Ovary (tissue), 9 donors: ENCODE data around the gene BIRC6. TPM values are rescaled to one million over a fixed set of nuclear protein-coding genes. Genes with fewer than 3 reads are reported as not detected.

ENCODE experiments used
- DNase-seq, 5 donors: peaks; one replicate each; pipeline ENCODE4 v3.0.0-alpha.2; 2019 to 2020
- H3K27ac ChIP-seq, 2 donors: fragments of 200-600 bp; one replicate each; pipeline versions ENCODE4 v1.5.1 to v1.8.0; 2019 to 2022
- H3K27me3 ChIP-seq: fragments of 200-600 bp; one replicate; pipeline ENCODE4 v1.8.0; 2022
- H3K36me3 ChIP-seq: fragments of 200-600 bp; sonication (generic); one replicate; pipeline ENCODE4 v1.5.1; 2019
- H3K4me1 ChIP-seq: one replicate; pipeline ENCODE4 v1.8.1; 2013; ENCODE audit warnings: mild to moderate bottlenecking, moderate library complexity; ENCODE audit not compliant: insufficient read depth
- H3K4me3 ChIP-seq: fragments of 200-600 bp; sonication (generic); one replicate; pipeline ENCODE4 v1.5.1; 2017
- H3K9me3 ChIP-seq, 2 donors: fragments of 200-600 bp in 1 of 2; sonication (generic) in 1 of 2; one replicate each; pipeline versions ENCODE4 v1.5.1 to v1.8.1; 2013 to 2019; ENCODE audit warnings: mild to moderate bottlenecking in 1 of 2, moderate library complexity in 1 of 2
- EP300 ChIP-seq: sonication (generic); formaldehyde crosslinking; IDR thresholded peaks from one replicate; pipeline ENCODE4 v1.6.1; 2017; ENCODE audit warnings: antibody characterized with exemption
- POLR2A ChIP-seq: fragments of 450-650 bp; IDR thresholded peaks from one replicate; pipeline ENCODE4 v1.6.1; 2017; ENCODE audit warnings: antibody characterized with exemption, mild to moderate bottlenecking, moderate library complexity
- WGBS, 3 donors: extraction: QIAGEN DNeasy Blood & Tissue Kit in 1 of 3; methylation state at CpG; one replicate each; pipeline versions ENCODE4 v1.1.5 to v1.1.7; 2013 to 2017; 5-methylcytosine and 5-hydroxymethylcytosine counted together
- intact Hi-C, 4 donors: fragments of 100-400 bp; cut with DNase I; formaldehyde crosslinking; loops; one replicate each; pipeline versions ENCODE4 v1.11.0 to v1.15.1; 2022 to 2023
- polyA plus RNA-seq, 2 donors: library from polyadenylated mRNA; stranded (reverse); fragments of 200-250 nt in 1 of 2; fragments of 350-450 nt in 1 of 2; fragmentation: Illumina TruSeq in 1 of 2; extraction: RNeasy Lipid Tissue Mini Kit (QIAGEN cat#74804) in 1 of 2; gene quantifications; one replicate each; pipeline ENCODE4 v1.2.3, GENCODE V29; 2013 to 2014
- total RNA-seq, 7 donors: library from RNA; depleted of rRNA in 2 of 7; stranded (reverse); fragments of >200 nt in 2 of 7; fragmentation: NEBNext Ultra II Directional in 3 of 7; extraction: Animal tissue kit (Norgen Biotek cat#: 25700) in 3 of 7; gene quantifications; one replicate each; pipeline versions ENCODE4 v1.1.0 to v1.2.4, GENCODE V29; 2016 to 2023
- TF ChIP-seq, protein P1 (sequence below), 3 donors: fragments of 450-650 bp in 2 of 3; fragments of 200-600 bp in 1 of 3; IDR thresholded peaks; one replicate each; pipeline versions ENCODE4 v1.5.1 to v1.8.0; 2016 to 2022; ENCODE audit warnings: antibody characterized with exemption in 3 of 3, mild to moderate bottlenecking in 1 of 3
- donor health status: DM: no; HTN: no; CAD: no; lungs with moderate emphysema.
- donor health status: DM: no; HTN: no; CAD: no.
- donor health status: Bipolar disorder and iron deficiency.
- donor health status: DM: yes; HTN: yes; CAD: no.
- donor health status: DM: no; HTN: no; CAD: no.
- donor health status: DM: yes; HTN: yes; CAD: no.

The BIRC6 gene
- total and polyA plus RNA-seq, 9 donors, result 24.0 to 125 (median 92.2) TPM

DNA sequence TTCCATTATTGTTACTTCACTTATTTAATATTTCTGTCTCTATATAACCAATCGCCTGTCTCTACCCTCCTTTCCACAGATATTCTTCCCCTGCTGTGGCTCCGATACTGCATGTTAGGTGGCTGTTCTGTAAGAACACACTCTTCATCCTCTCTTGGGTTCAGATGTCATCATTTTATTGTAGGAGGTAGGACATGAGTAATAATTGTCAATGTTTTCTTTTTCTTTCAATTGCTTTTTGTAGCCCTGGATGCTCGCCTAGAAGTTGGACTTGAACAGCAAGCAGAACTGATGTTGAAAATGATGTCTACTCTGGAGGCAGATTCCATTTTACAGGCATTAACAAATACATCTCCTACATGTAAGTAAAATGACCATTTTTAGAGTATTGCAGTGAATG lies 128.6 kb downstream of the BIRC6 start:
- Histone ChIP-seq H3K4me3 (no peak overlapping the region), H3K27me3 (no peaks in the 10 kb centered on the region), H3K36me3 (no peaks in the 10 kb centered on the region), H3K9me3 (no peaks in the 10 kb centered on the region), H3K4me1 (no peaks in the 10 kb centered on the region), H3K27ac (no peak overlapping the region)
- TF ChIP-seq POLR2A, result no peak
- TF ChIP-seq, protein P1, sequence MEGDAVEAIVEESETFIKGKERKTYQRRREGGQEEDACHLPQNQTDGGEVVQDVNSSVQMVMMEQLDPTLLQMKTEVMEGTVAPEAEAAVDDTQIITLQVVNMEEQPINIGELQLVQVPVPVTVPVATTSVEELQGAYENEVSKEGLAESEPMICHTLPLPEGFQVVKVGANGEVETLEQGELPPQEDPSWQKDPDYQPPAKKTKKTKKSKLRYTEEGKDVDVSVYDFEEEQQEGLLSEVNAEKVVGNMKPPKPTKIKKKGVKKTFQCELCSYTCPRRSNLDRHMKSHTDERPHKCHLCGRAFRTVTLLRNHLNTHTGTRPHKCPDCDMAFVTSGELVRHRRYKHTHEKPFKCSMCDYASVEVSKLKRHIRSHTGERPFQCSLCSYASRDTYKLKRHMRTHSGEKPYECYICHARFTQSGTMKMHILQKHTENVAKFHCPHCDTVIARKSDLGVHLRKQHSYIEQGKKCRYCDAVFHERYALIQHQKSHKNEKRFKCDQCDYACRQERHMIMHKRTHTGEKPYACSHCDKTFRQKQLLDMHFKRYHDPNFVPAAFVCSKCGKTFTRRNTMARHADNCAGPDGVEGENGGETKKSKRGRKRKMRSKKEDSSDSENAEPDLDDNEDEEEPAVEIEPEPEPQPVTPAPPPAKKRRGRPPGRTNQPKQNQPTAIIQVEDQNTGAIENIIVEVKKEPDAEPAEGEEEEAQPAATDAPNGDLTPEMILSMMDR (IDR thresholded peaks at IDR 0.05), result no peak
- no peak for TF ChIP-seq EP300
- no peak for DNase-seq
- WGBS, 3 donors, result 93 to 96% (median 95%) methylated on average over 3 of the region's 3 CpGs
- intact Hi-C loops, result no loop called here

DNA sequence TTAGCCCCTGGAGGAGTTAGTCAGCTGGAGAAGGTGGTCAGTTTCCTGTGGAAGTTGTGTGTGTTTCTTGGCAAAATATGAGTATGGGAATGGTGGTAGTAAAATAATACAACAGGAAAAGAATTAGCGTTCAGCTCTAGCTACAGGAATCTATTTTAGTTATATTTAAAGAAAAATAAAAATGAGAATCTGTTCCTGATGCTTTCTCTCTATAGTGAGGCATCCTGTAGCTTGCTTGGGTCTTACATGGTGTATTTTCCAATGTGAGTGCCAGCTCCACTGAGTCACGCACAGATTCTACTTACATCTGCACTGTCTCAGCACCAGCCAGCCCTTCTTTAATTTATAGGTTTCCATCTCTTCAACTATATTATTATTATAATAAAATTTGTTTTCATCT lies 132.2 kb downstream of the BIRC6 start:
- H3K27ac ChIP-seq, result no peak overlapping the region
- H3K27me3 ChIP-seq, result no peaks in the 10 kb centered on the region
- TF ChIP-seq, protein P1 (IDR thresholded peaks at IDR 0.05), result no peak
- no peak for TF ChIP-seq EP300
- TF ChIP-seq POLR2A, result no peak
- no peak overlapping the region for H3K4me3 ChIP-seq
- no peak for DNase-seq
- no peaks in the 10 kb centered on the region for H3K36me3 ChIP-seq
- WGBS, 3 donors, result 89 to 96% (median 92%) methylated on average over 2 of the region's 2 CpGs
- intact Hi-C loops, result no loop called here
- no peaks in the 10 kb centered on the region for H3K9me3 ChIP-seq
- no peaks in the 10 kb centered on the region for H3K4me1 ChIP-seq

DNA sequence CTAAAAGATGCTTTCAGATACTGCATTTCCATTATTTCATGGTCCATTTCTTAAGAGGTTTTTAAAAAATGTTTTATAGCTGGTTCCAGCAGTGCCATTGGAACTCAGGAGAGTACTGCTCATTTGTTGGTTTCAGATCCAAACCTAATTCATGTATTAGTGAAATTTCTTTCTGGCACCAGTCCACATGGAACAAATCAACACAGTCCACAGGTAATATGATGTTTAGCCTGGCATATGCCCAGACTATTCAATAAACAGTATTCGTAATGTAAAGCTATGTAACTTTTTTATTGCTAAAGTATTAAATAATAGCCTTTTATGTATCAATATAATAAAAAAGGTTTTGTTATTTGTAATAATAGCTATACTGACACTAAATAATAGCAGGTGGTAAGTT lies 134.5 kb downstream of the BIRC6 start:
- no peak for TF ChIP-seq EP300
- no peak for TF ChIP-seq POLR2A
- TF ChIP-seq, protein P1 (IDR thresholded peaks at IDR 0.05), result no peak
- Histone ChIP-seq H3K4me3 (no peak overlapping the region), H3K9me3 (no peaks in the 10 kb centered on the region), H3K36me3 (no peaks in the 10 kb centered on the region), H3K27ac (no peak overlapping the region), H3K4me1 (no peaks in the 10 kb centered on the region), H3K27me3 (no peaks in the 10 kb centered on the region)
- intact Hi-C loops, result no loop called here
- no peak for DNase-seq
- 91 to 97% (median 97%) methylated on average over 1 of the region's 1 CpG for WGBS, 3 donors

DNA sequence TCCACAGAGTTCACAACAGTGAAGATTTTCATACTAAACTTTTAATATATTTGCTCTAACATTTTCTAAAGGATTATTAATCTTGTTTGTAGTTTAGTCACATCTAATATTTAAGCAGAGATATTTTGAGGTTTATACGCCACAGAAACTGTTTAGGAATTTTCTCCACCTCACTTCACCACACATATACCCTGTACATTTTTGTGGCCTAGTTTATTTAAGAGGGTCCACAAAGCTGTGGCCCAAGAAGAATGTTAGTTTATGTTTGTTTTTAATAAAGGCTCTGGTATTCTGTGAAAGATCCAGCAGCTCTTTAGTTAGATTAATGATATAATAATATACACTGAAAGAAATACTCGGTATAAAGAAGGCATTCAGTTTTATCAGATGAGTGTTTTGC lies 138.3 kb downstream of the BIRC6 start:
- Histone ChIP-seq H3K27me3 (no peaks in the 10 kb centered on the region), H3K4me3 (no peak overlapping the region), H3K27ac (no peak overlapping the region), H3K9me3 (no peaks in the 10 kb centered on the region), H3K36me3 (no peaks in the 10 kb centered on the region), H3K4me1 (no peaks in the 10 kb centered on the region)
- TF ChIP-seq POLR2A (no peak), EP300 (no peak)
- TF ChIP-seq, protein P1 (IDR thresholded peaks at IDR 0.05), result no peak
- DNase-seq, result no peak
- 51 to 75% (median 60%) methylated on average over 2 of the region's 2 CpGs for WGBS, 3 donors
- intact Hi-C loops, result no loop called here

DNA sequence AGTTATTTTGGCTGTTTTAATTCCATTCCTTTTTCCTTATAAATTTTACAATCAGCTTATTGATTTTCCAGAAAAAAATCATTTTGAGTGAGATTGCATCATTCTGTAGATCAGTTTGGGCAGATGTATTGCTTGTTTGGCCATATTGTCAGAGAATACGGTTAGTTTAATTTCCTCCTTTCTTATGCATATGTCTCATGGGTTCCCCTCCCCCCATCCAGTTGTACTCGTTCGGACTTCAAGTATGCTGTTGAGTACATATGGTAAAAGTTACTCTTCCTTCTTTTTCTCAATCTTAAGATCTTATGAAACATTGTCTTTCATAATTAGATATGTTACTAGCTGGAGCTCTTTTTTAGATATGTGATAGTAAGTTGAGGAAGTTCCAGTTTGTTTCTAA lies 139.8 kb downstream of the BIRC6 start:
- intact Hi-C loops, result no loop called here
- DNase-seq, result no peak
- Histone ChIP-seq H3K9me3 (no peaks in the 10 kb centered on the region), H3K4me3 (no peak overlapping the region), H3K4me1 (no peaks in the 10 kb centered on the region), H3K27me3 (no peaks in the 10 kb centered on the region), H3K27ac (no peak overlapping the region), H3K36me3 (no peaks in the 10 kb centered on the region)
- TF ChIP-seq POLR2A (no peak), EP300 (no peak)
- TF ChIP-seq, protein P1 (IDR thresholded peaks at IDR 0.05), result no peak
- 84 to 92% (median 90%) methylated on average over 3 of the region's 3 CpGs for WGBS, 3 donors
